OCI-LY1 (cell line): ENCODE measurements around the gene GABBR1.

Source experiments
- CTCF ChIP-seq: fragments of 200-600 bp; sonication (generic), shearing (Covaris generic); IDR thresholded peaks from 2 replicates; pipeline ENCODE4 v1.5.1; 2017; ENCODE audit warnings: mild to moderate bottlenecking, antibody characterized with exemption, low read length, moderate library complexity, mixed read lengths
- EZH2 ChIP-seq: fragments of 200-600 bp; sonication (generic), shearing (Covaris generic); IDR thresholded peaks from 2 replicates; pipeline ENCODE4 v1.8.0; 2017; ENCODE audit warnings: borderline replicate concordance, mixed run types, mild to moderate bottlenecking, antibody characterized with exemption, low read length, moderate library complexity, mixed read lengths

- TF ChIP-seq CTCF (no peak), EZH2 (no peak)
These were observed 110.8 kb downstream of the GABBR1 start for GRCh38 chr6:29522227-29522626.
